ENCODE data around the gene TSPEAR.
A peak's percentile ranks its signal among the peaks of the same experiment; 100 is the strongest.
"Not testable (repeated sequence)": the region's sequence is repeated elsewhere in the genome, so short reads cannot be mapped to it uniquely, and the experiment has no call there.

Gene TSPEAR

GRCh38 chr21:44701023-44701400 is 10.4 kb downstream of the TSPEAR start:
- no peak for DNase-seq

GRCh38 chr21:44700101-44701022 is 11.0 kb downstream of the TSPEAR start:
- DNase-seq: no peak

DNA sequence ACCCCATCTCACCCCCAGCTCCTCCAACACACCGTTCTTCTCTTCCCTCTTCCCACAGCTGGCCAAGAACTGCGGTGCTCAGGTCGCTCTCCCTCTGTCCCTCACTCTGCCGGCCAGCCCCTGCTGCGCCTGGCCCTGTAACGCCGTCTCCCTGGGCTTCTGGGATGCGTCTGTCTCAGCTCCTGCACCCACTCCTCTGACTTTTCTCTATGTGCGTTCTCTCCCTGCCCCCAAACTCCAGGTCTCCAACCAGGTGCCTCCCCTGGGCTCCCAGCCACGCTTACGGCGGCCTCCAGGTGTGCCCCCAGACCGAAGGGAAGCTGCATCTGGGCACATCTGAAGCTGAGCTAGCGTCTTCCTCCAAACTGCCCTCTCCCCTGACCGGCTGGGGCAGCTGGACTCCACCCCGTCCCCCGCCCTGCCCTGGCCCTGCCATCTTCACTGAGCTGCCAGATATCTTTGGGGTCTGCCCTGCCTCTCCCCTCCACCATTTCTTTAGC is 11.8 kb downstream of the TSPEAR start:
- no peak for DNase-seq

DNA sequence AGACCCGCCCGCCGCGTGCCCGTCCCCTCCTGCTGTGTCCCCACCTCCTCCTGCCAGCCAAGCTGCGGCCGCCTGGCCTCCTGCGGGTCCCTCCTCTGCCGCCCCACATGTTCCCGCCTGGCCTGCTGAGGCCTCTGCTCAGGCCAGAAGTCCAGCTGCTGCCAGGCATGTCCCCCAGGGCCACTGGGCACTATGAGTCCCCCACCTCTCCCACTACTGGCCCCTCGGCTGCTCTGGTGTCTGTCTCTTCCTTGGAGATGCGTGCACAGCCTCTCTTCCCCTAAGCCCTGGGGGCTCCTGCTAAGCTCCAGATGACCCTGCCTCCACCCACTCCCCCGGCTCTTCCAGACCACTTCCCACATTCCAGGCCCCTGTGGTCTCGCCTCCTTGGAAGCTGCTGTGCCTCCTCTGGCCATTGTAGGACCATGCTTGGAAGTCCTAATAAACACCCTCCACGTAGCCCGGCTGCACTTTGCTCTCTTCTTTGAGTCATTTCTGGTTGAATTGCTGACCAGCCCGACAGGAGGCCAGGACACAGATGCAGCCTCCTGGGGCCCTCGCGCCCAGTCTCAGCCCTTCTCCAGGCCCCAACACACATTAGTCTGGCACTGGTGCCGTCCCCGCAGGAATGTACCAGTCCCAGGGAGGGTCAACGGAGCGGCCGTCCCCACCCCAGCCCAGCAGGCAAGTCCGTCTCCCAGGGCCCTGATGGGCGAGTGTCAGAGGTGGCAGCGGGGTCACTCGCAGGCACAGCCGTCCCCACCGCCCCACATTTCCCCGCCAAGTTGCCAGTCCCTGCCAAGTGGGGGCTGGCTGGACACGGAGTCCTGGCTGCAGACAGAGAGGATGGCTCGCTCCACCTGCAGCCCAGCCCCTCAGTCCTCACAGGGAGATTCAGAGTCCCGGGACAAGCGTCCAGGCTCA is 13.3 kb downstream of the TSPEAR start:
- no peak for DNase-seq

- not testable (repeated sequence) for DNase-seq
Measured at GRCh38 chr21:44697172-44697810, 14.1 kb downstream of the TSPEAR start, which contains the start of gene KRTAP10-12. Gene KRTAP10-12, plus strand, starts transcription at chr21:44697172. Its CDS starts 30 bp downstream, at chr21:44697202.

DNA sequence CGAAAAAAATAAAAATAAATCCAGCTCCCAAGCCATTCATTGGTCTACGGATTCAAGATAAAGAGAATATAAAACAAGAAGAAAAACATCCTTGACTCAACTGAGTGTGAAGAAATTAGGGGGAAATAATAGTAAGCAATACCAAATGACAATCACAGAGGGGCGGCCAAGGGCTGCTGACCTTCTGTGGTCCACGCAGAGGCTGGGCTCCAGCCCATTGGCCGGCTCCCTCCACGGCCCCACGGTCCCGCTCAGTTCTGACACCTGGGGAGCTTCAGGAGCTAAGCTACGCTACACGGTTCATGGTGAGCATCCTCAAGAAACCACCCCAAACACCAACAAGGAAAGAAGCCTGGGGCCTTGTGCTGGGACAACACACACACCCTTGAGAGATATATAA is 14.8 kb downstream of the TSPEAR start:
- DNase-seq: no peak

DNA sequence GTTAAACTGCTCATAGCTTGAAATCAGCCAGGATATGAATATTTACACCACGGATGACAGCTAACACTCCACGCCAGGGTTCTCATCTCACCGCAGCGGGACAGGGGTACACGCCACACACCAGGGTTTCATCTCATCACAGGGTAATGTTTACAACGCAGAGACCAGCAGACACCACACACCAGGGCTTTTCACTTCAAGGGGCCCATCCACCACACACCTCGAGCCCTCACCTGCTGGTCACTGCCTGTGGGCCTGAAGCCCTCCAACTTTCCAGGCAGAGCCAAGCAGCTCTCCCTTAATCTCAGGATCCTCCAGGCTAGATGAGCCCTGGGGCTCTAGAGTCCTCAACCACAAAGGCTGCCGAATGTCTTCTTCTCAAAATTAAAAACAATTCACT is 15.7 kb downstream of the TSPEAR start:
- DNase-seq: no peak

DNA sequence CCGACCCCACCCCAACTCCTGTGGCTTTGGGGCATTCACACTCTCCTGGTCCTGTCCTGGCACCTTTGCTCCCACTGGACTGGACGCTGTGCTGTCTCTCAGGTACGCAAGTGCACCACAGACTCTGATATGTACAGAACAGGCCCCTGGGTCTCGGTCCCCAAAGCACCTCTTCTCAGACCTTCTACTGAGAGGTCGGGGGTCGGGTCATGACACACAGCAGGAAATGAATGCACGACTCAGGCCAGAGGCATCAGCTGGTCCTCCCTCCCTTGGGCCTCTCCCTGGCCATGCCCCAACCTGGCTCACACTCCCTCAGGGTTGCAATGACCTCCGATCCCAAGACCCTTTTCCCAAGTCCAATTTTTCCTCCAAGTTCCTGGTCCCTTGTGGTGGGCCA is 16.2 kb downstream of the TSPEAR start:
- DNase-seq: no peak

DNA sequence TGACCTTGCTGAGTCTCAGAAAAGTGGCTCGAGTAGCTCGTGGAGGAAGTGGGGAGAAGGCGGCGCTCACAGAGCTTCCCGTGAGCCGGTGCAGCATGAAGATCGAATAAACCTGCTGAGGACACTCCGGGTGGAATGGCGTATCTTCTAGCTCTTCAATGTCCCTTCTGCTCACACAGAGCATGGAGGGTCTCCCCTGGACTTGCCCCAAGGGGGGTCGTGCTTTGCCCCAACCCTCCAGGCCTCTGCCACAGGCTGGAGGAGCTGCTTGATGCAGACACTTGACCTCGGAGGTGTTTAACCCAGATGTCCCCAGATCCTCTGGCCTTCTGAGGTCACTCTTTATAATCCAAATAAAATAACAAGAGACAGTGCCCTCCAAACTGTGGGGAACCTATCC is 16.6 kb downstream of the TSPEAR start:
- DNase-seq: no peak

DNA sequence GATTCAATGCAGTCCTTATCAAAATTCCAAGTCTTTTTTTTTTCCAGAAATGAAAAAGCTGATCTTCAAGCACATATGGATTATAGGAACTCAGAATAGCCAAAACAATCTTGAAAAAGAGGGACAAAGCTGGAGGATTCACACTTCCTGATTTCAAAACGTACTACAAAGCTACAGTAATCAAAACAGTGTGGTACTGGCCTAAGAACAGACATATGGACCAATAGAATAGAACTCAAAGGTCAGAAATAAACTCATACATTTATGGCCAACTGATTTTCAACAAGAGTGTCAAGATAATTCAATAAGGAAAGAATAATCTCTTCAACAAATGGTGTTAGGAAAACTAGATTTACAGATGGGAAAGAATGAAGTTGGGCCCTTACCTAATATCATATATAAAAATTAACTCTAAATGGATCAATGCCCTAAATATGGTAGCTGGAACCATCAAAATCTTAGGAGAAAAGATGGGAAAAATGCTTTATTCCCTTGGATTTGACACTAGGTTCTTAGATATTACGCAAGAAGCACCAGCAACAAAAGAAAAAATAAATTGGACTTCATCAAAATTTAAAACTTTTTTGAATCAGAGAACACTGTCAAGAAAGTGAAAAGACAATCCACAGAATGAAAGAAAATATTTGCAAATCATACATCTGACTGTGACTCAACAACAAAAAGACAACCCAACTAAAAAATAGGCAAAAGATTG is 18.4 kb downstream of the TSPEAR start:
- DNase-seq: no peak

- no peak for DNase-seq
Measured at GRCh38 chr21:44691686-44692085, 19.7 kb downstream of the TSPEAR start.

- not testable (repeated sequence) for DNase-seq
Measured at GRCh38 chr21:44689740-44690139, 21.6 kb downstream of the TSPEAR start.

DNA sequence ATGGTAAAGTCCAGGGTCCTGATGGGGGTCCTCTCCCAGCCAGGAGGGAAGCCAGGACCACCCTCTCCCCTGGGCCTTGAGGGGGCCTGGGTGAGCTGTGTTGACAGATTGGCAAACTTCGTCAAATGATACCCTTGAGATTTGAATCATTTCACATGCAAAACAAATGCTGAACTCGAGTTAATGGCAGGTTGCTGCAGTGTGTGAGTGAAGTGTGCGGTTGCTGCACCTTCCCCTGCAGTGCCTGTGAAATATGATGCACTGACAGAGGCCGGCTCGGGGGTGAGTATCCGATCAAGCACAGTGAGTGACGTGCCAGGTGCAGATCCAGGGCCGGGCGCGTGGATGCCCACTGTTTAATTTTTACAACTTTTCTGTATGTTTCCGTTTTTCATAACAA is 23.7 kb downstream of the TSPEAR start:
- DNase-seq: no peak

GRCh38 chr21:44686843-44687561 is 24.4 kb downstream of the TSPEAR start:
- DNase-seq: no peak

GRCh38 chr21:44686000-44686781 is 25.2 kb downstream of the TSPEAR start:
- no peak for DNase-seq

- not testable (repeated sequence) for DNase-seq
Measured at GRCh38 chr21:44685050-44685449, 26.3 kb downstream of the TSPEAR start.

GRCh38 chr21:44684483-44684882 is 26.9 kb downstream of the TSPEAR start:
- no peak for DNase-seq

GRCh38 chr21:44684077-44684476 is 27.3 kb downstream of the TSPEAR start:
- DNase-seq: no peak

DNA sequence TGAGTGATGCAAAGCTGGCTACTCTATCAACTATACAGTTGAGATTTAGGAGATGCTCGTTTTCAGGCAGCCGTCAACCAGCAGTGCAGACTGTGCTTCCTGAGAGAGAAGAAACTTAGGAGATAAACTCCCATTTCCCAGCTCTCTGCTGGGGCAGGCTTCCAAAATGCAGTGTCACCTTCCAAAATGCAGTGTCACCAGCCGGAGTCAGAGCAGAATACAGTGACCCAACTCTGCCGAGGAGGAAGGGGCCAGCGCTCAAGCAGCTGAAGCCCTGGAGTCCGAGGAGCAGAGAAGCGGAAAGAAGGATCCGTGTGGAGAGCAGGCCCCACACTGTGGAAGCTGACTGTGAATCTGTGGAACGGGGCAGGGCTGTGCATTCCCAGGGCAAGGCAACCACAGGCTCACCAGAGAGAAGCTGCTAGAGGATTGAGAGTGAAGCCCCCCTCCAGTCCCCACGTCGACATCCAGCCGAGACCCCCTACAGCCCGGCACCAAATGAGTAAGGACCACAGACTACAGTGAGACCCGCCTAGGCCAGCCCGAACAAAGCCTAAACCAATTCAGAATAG is 28.7 kb downstream of the TSPEAR start:
- no peak for DNase-seq

DNA sequence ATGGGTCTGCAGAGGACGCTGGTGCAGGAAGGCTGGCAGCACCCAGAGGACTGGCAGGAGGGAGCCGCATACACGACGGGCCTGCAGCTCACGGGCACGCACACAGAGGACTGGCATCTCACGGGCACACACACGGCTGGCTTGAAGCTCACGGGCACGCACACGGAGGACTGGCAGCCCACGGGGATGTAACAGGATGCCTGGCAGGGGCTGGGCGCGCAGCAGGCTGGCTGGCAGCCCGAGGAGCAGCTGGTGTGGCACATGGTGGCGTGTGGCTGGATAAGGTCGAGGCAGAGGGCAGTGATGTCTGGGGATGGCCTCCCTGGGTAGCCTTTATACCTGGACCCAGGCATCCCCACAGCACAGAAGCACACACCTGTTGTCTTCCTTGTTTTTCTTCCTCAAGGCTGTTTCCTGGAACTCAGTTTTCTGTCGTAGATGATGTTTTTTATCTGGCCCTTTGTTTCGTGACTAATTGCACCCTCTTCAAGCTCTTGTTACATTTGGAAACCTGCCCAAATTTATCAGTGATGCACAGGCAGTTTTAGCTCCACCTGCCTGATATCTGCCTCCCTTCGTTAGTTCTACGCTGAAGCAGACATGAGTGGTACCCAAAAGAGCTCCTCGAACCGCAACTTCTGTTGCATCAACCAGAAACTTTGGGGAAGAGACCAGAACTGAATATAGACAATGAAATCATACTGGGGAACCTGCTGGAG is 29.4 kb downstream of the TSPEAR start, which contains the start of gene KRTAP12-1:
KRTAP12-1 (minus strand) TSS at position 303 of the 719 bp plus-strand sequence; CDS start at position 263, 40 bp downstream.
- DNase-seq: peak; percentile 47
